IMR-90 (cell line): ENCODE measurements around the gene SCFD2. TPM values are rescaled to one million over a fixed set of nuclear protein-coding genes. Genes with fewer than 3 reads are reported as not detected.

ENCODE experiments used
- ATAC-seq: fragments of 200-7000 bp; cut with Tn5 transposase; 2 replicates; pipeline ENCODE4 v1.9.1; 2020; ENCODE audit warnings: low read depth, mild to moderate bottlenecking, moderate library complexity
- BruUV-seq: library from RNA; stranded (reverse); fragments of 400-500 nt; replicated peaks from 2 replicates; lab custom pipeline; 2021; lab: Mats Ljungman, UMichigan
- CTCF ChIA-PET: fragments of 300-600 bp; formaldehyde crosslinking; extraction: SDS; loops from one replicate; lab custom pipeline; 2021; ENCODE audit warnings: antibody characterized with exemption; lab: Yijun Ruan, JAX
- POLR2A ChIA-PET: fragments of 300-600 bp; sonication (Branson Sonifier 250); formaldehyde crosslinking; loops from one replicate; lab custom pipeline; 2022; ENCODE audit warnings: antibody characterized with exemption; ENCODE audit not compliant: unreplicated experiment; lab: Charles Lee
- DNase-seq: peaks from one replicate; pipeline ENCODE4 v3.0.0; 2013
- H2AFZ ChIP-seq: replicated peaks from 2 replicates; pipeline ENCODE3; 2013; ENCODE audit warnings: low read length, mild to moderate bottlenecking; ENCODE audit not compliant: poor library complexity
- H2AK5ac ChIP-seq: 2 replicates; pipeline ENCODE4 v1.6.1; 2013; ENCODE audit warnings: low read depth, low read length, inconsistent platforms
- H2AK9ac ChIP-seq: replicated peaks from 2 replicates; pipeline ENCODE3; 2013; ENCODE audit warnings: mild to moderate bottlenecking, low read depth, low read length, moderate library complexity; ENCODE audit not compliant: poor library complexity
- H2BK120ac ChIP-seq: 2 replicates; pipeline ENCODE4 v1.6.1; 2013; ENCODE audit warnings: low read depth, low read length, inconsistent platforms
- H2BK15ac ChIP-seq: 3 replicates; pipeline ENCODE4 v1.6.1; 2013; ENCODE audit warnings: low read depth, low read length, inconsistent platforms
- H2BK20ac ChIP-seq: 2 replicates; pipeline ENCODE4 v1.6.1; 2013; ENCODE audit warnings: low read depth, mild to moderate bottlenecking, inconsistent platforms, low read length, moderate library complexity
- H2BK5ac ChIP-seq: 2 replicates; pipeline ENCODE4 v1.6.1; 2013; ENCODE audit warnings: mild to moderate bottlenecking, low read depth, low read length, inconsistent platforms; ENCODE audit not compliant: poor library complexity, severe bottlenecking
- H3K14ac ChIP-seq: replicated peaks from 2 replicates; pipeline ENCODE4 v1.6.1; 2013; ENCODE audit warnings: low read depth, low read length, inconsistent platforms
- H3K18ac ChIP-seq: 2 replicates; pipeline ENCODE4 v1.6.1; 2013; ENCODE audit warnings: low read depth, low read length, control low read depth
- H3K23ac ChIP-seq: 2 replicates; pipeline ENCODE4 v1.6.1; 2013; ENCODE audit warnings: low read depth, low read length, inconsistent platforms
- H3K27ac ChIP-seq: 2 replicates; pipeline ENCODE4 v1.5.1; 2013; ENCODE audit warnings: mild to moderate bottlenecking, control low read depth, low read length; ENCODE audit not compliant: insufficient read depth
- H3K27me3 ChIP-seq: 2 replicates; pipeline ENCODE4 v1.6.1; 2013; ENCODE audit warnings: low read length; ENCODE audit not compliant: control insufficient read depth, insufficient read depth
- H3K36me3 ChIP-seq: 2 replicates; pipeline ENCODE4 v1.6.1; 2013; ENCODE audit warnings: low read length, mixed read lengths; ENCODE audit not compliant: control insufficient read depth, insufficient read depth
- H3K4ac ChIP-seq: 2 replicates; pipeline ENCODE4 v1.6.1; 2013; ENCODE audit warnings: low read depth, low read length, inconsistent platforms
- H3K4me1 ChIP-seq: 2 replicates; pipeline ENCODE4 v1.6.1; 2013; ENCODE audit warnings: low read length, mixed read lengths; ENCODE audit not compliant: control insufficient read depth, insufficient read depth
- H3K4me2 ChIP-seq: 2 replicates; pipeline ENCODE4 v1.6.1; 2013; ENCODE audit warnings: low read depth, mild to moderate bottlenecking, control low read depth, low read length, moderate library complexity
- H3K4me3 ChIP-seq: 2 replicates; pipeline ENCODE4 v1.5.1; 2013; ENCODE audit warnings: low read depth, mild to moderate bottlenecking, control low read depth, low read length, moderate library complexity; ENCODE audit not compliant: insufficient read depth
- H3K56ac ChIP-seq: 2 replicates; pipeline ENCODE4 v1.6.1; 2013; ENCODE audit warnings: low read length, inconsistent platforms; ENCODE audit not compliant: insufficient read depth; ENCODE audit errors: extremely low read depth
- H3K79me1 ChIP-seq, 2 experiments: 2 replicates each; pipeline ENCODE4 v1.6.1; 2013; ENCODE audit warnings: low read length in 2 of 2, inconsistent platforms in 1 of 2, low read depth in 1 of 2
- H3K9ac ChIP-seq: 2 replicates; pipeline ENCODE4 v1.6.1; 2013; ENCODE audit warnings: low read depth, low read length, control low read depth
- H3K9me1 ChIP-seq: 2 replicates; pipeline ENCODE4 v1.6.1; 2013; ENCODE audit warnings: low read length, inconsistent platforms; ENCODE audit not compliant: insufficient read depth
- H3K9me3 ChIP-seq: 2 replicates; pipeline ENCODE4 v1.6.1; 2013; ENCODE audit warnings: low read length; ENCODE audit not compliant: control insufficient read depth, insufficient read depth
- H4K20me1 ChIP-seq: 2 replicates; pipeline ENCODE4 v1.6.1; 2013; ENCODE audit warnings: low read length, inconsistent platforms; ENCODE audit not compliant: insufficient read depth
- H4K5ac ChIP-seq: 2 replicates; pipeline ENCODE4 v1.6.1; 2013; ENCODE audit warnings: mild to moderate bottlenecking, low read depth, low read length, control low read depth
- H4K8ac ChIP-seq, 2 experiments: 2 replicates each; pipeline ENCODE4 v1.6.1; 2013; ENCODE audit warnings: low read depth in 2 of 2, low read length in 2 of 2, control low read depth in 1 of 2, inconsistent platforms in 1 of 2
- H4K91ac ChIP-seq: 2 replicates; pipeline ENCODE4 v1.6.1; 2013; ENCODE audit warnings: low read depth, low read length, inconsistent platforms; ENCODE audit not compliant: insufficient read depth
- BHLHE40 ChIP-seq: fragments of 150-350 bp; IDR thresholded peaks from 2 replicates; pipeline ENCODE4 v1.6.1; 2016; ENCODE audit warnings: mild to moderate bottlenecking, low read depth, low read length
- CEBPB ChIP-seq: IDR thresholded peaks from 2 replicates; pipeline ENCODE4 v1.6.1; 2012; ENCODE audit warnings: low read depth, low read length, improper control_type of control experiment
- CHD1 ChIP-seq: IDR thresholded peaks from 2 replicates; pipeline ENCODE4 v1.6.1; 2012; ENCODE audit warnings: low read depth, low read length, improper control_type of control experiment
- FOS ChIP-seq: fragments of 150-350 bp; IDR thresholded peaks from 2 replicates; pipeline ENCODE4 v1.6.1; 2016; ENCODE audit warnings: low read depth, low read length
- MAFK ChIP-seq: IDR thresholded peaks from 2 replicates; pipeline ENCODE4 v1.6.1; 2012; ENCODE audit warnings: low read depth, low read length, improper control_type of control experiment
- MAZ ChIP-seq: IDR thresholded peaks from 2 replicates; pipeline ENCODE4 v1.6.1; 2012; ENCODE audit warnings: low read depth, mild to moderate bottlenecking, low read length, improper control_type of control experiment, moderate library complexity, borderline replicate concordance
- MXI1 ChIP-seq: IDR thresholded peaks from 2 replicates; pipeline ENCODE4 v1.6.1; 2012; ENCODE audit warnings: low read depth, mild to moderate bottlenecking, low read length, moderate library complexity, borderline replicate concordance
- NFE2L2 ChIP-seq: fragments of 150-350 bp; IDR thresholded peaks from 2 replicates; pipeline ENCODE4 v1.6.1; 2016; ENCODE audit warnings: low read depth, mild to moderate bottlenecking, low read length
- POLR2A ChIP-seq: IDR thresholded peaks from 2 replicates; pipeline ENCODE4 v1.6.1; 2012; ENCODE audit warnings: mild to moderate bottlenecking, low read depth, low read length
- RAD21 ChIP-seq: IDR thresholded peaks from 2 replicates; pipeline ENCODE4 v1.6.1; 2012; ENCODE audit warnings: low read length, improper control_type of control experiment
- RCOR1 ChIP-seq: IDR thresholded peaks from 2 replicates; pipeline ENCODE4 v1.6.1; 2012; ENCODE audit warnings: mild to moderate bottlenecking, low read length, improper control_type of control experiment; ENCODE audit not compliant: insufficient replicate concordance
- RFX5 ChIP-seq: IDR thresholded peaks from 2 replicates; pipeline ENCODE4 v1.8.0; 2012; ENCODE audit warnings: low read depth, mild to moderate bottlenecking, low read length, moderate library complexity
- SMC3 ChIP-seq: fragments of 150-350 bp; IDR thresholded peaks from 2 replicates; pipeline ENCODE4 v1.6.1; 2016; ENCODE audit warnings: low read depth, mild to moderate bottlenecking, antibody characterized with exemption, low read length, moderate library complexity
- dilution Hi-C: fragments of 300-500 bp; cut with HindIII; formaldehyde crosslinking; loops from one replicate; pipeline ENCODE4 v1.14.3; 2018; ENCODE audit warnings: low sequenced_read_pairs; ENCODE audit not compliant: unreplicated experiment
- in situ Hi-C: fragments of 300-500 bp; cut with MboI; formaldehyde crosslinking; loops from 3 replicates; pipeline ENCODE4 v1.14.3; 2019; ENCODE audit warnings: low sequenced_read_pairs, inconsistent platforms, mixed read lengths
- intact Hi-C: fragments of 100-400 bp; cut with micrococcal nuclease; formaldehyde crosslinking; loops from 2 replicates; pipeline ENCODE4 v1.10.0; 2022
- polyA plus RNA-seq, 3 experiments: library from polyadenylated mRNA; depleted of rRNA; stranded (reverse); fragments of >200 nt; gene quantifications; 2 replicates each; pipeline ENCODE4 v1.2.3, GENCODE V29; 2012; ENCODE audit warnings: low replicate concordance in 1 of 3
- total RNA-seq: library from RNA; depleted of rRNA; stranded (reverse); fragments of >200 nt; gene quantifications from 2 replicates; pipeline ENCODE4 v1.2.3, GENCODE V29; 2012
- TF ChIP-seq, protein P1 (sequence below): fragments of 150-350 bp; IDR thresholded peaks from 2 replicates; pipeline ENCODE4 v1.6.1; 2016; ENCODE audit warnings: low read depth, mild to moderate bottlenecking, low read length, moderate library complexity, borderline replicate concordance
- TF ChIP-seq, protein P2 (sequence below): fragments of 150-350 bp; IDR thresholded peaks from 2 replicates; pipeline ENCODE4 v1.6.1; 2017; ENCODE audit warnings: mild to moderate bottlenecking, antibody characterized with exemption, low read length, low read depth
- TF ChIP-seq, protein P3 (sequence below): conservative IDR thresholded peaks from 2 replicates; pipeline ENCODE4 v1.5.1; 2012; ENCODE audit warnings: mild to moderate bottlenecking, low read depth, low read length, improper control_type of control experiment

SCFD2 gene
- total and polyA plus RNA-seq, 2 of the 4 experiments (the other 2 are of a cell fraction): 18.9 to 62.4 TPM

GRCh38 chr4:53322696-53323095 is 43.2 kb downstream of the SCFD2 start:
- Histone ChIP-seq H3K9ac (no peak overlapping the region), H4K5ac (peak overlapping the region; percentile 43; the same call in 1 of the 2 replicates), H3K4me2 (no peak overlapping the region), H4K20me1 (no peaks in the 10 kb centered on the region), H2BK5ac (peak overlapping the region; percentile 98), H4K91ac (peak overlapping the region; percentile 71), H3K9me3 (no peaks in the 10 kb centered on the region), H3K56ac (no peak overlapping the region), H2BK20ac (peak overlapping the region; percentile 96), H3K18ac (peak overlapping the region; percentile 55; the same call in 1 of the 2 replicates), H2AFZ (no peak overlapping the region), H3K4ac (peak overlapping the region; percentile 85; the same call in 1 of the 2 replicates), H2AK5ac (peak overlapping the region; percentile 67; the same call in 1 of the 2 replicates), H3K27ac (no peak overlapping the region), H2AK9ac (no peak overlapping the region), H2BK120ac (peak overlapping the region; percentile 96), H2BK15ac (peak overlapping the region; percentile 37; the same call in 1 of the 3 replicates), H3K9me1 (peaks cover 5% of the 10 kb centered on the region), H3K4me1 (peaks cover 8% of the 10 kb centered on the region), H4K8ac (peak overlapping the region in 1 of 2 experiments; percentile 51; a peak in 3 of 4 replicates), H3K27me3 (no peaks in the 10 kb centered on the region), H3K4me3 (no peak overlapping the region), H3K14ac (peak overlapping the region; percentile 96), H3K23ac (peak overlapping the region; percentile 76; the same call in 1 of the 2 replicates), H3K79me1 (peaks cover 23 to 57% of the 10 kb centered on the region in 2 experiments), H3K36me3 (no peaks in the 10 kb centered on the region)
- DNase-seq (no peak), ATAC-seq (no peak)
- intact Hi-C loops (no loop called here), in situ Hi-C loops (no loop called here), dilution Hi-C loops (no loop called here)
- BruUV-seq: no TSS peak
- ChIA-PET POLR2A (no interaction called here), CTCF (interaction anchor here (0.7 kb wide), 1 partner anchor 16 kb away, joined by 4 read pairs; no protein-coding TSS in a partner anchor)
- TF ChIP-seq, protein P1, sequence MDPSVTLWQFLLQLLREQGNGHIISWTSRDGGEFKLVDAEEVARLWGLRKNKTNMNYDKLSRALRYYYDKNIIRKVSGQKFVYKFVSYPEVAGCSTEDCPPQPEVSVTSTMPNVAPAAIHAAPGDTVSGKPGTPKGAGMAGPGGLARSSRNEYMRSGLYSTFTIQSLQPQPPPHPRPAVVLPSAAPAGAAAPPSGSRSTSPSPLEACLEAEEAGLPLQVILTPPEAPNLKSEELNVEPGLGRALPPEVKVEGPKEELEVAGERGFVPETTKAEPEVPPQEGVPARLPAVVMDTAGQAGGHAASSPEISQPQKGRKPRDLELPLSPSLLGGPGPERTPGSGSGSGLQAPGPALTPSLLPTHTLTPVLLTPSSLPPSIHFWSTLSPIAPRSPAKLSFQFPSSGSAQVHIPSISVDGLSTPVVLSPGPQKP: no peak
- no peak for TF ChIP-seq BHLHE40
- no peak for TF ChIP-seq RCOR1
- TF ChIP-seq CEBPB: no peak
- no peak for TF ChIP-seq MAZ
- TF ChIP-seq, protein P2, sequence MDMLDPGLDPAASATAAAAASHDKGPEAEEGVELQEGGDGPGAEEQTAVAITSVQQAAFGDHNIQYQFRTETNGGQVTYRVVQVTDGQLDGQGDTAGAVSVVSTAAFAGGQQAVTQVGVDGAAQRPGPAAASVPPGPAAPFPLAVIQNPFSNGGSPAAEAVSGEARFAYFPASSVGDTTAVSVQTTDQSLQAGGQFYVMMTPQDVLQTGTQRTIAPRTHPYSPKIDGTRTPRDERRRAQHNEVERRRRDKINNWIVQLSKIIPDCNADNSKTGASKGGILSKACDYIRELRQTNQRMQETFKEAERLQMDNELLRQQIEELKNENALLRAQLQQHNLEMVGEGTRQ: no peak
- no peak for TF ChIP-seq CHD1
- TF ChIP-seq SMC3: no peak
- no peak for TF ChIP-seq POLR2A
- TF ChIP-seq, protein P3, sequence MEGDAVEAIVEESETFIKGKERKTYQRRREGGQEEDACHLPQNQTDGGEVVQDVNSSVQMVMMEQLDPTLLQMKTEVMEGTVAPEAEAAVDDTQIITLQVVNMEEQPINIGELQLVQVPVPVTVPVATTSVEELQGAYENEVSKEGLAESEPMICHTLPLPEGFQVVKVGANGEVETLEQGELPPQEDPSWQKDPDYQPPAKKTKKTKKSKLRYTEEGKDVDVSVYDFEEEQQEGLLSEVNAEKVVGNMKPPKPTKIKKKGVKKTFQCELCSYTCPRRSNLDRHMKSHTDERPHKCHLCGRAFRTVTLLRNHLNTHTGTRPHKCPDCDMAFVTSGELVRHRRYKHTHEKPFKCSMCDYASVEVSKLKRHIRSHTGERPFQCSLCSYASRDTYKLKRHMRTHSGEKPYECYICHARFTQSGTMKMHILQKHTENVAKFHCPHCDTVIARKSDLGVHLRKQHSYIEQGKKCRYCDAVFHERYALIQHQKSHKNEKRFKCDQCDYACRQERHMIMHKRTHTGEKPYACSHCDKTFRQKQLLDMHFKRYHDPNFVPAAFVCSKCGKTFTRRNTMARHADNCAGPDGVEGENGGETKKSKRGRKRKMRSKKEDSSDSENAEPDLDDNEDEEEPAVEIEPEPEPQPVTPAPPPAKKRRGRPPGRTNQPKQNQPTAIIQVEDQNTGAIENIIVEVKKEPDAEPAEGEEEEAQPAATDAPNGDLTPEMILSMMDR: no peak
- TF ChIP-seq RAD21: no peak
- no peak for TF ChIP-seq NFE2L2
- TF ChIP-seq MAFK: no peak
- TF ChIP-seq MXI1: no peak
- no peak for TF ChIP-seq FOS
- no peak for TF ChIP-seq RFX5
